Hematopoietic multipotent progenitor cell treated with erythropoietin and hydrocortisone succinate and interleukin-3 and kit ligand, for 6 days (in vitro differentiated cells): ENCODE data around the gene AGMAT.
A peak's percentile ranks its signal among the peaks of the same experiment; 100 is the strongest.

Experiments
- DNase-seq: peaks from one replicate; pipeline ENCODE4 v3.0.0-alpha.2; 2015

AGMAT gene

GRCh38 chr1:15558516-15558915, 26.3 kb downstream of the AGMAT start:
- no peak for DNase-seq

- DNase-seq = no peak
Measured at GRCh38 chr1:15557594-15557993, 27.3 kb downstream of the AGMAT start.

GRCh38 chr1:15557008-15557407, 27.8 kb downstream of the AGMAT start:
- DNase-seq = no peak

GRCh38 chr1:15550573-15550972, 34.3 kb downstream of the AGMAT start:
- no peak for DNase-seq

- no peak for DNase-seq
Measured at GRCh38 chr1:15546641-15547040, 38.2 kb downstream of the AGMAT start.

- DNase-seq = peak; percentile 78
Measured at GRCh38 chr1:15543589-15544568, 41.0 kb downstream of the AGMAT start.

GRCh38 chr1:15543251-15543588, 41.6 kb downstream of the AGMAT start:
- no peak for DNase-seq

GRCh38 chr1:15542388-15543250, 42.2 kb downstream of the AGMAT start:
- DNase-seq = no peak

- no peak for DNase-seq
Measured at GRCh38 chr1:15541231-15541792, 43.5 kb downstream of the AGMAT start.

- DNase-seq = no peak
Measured at GRCh38 chr1:15540186-15540585, 44.7 kb downstream of the AGMAT start.

GRCh38 chr1:15538771-15539170, 46.1 kb downstream of the AGMAT start:
- DNase-seq = no peak

GRCh38 chr1:15531682-15532081, 53.2 kb downstream of the AGMAT start:
- peak; percentile 12 for DNase-seq

GRCh38 chr1:15531003-15531402, 53.8 kb downstream of the AGMAT start:
- no peak for DNase-seq

- DNase-seq = peak; percentile 100
Measured at GRCh38 chr1:15526490-15527339, 58.1 kb downstream of the AGMAT start, which contains the start of gene DNAJC16. DNAJC16 (plus strand) TSS chr1:15526848; CDS start chr1:15529106, 2,258 bp downstream.

- DNase-seq = no peak
Measured at GRCh38 chr1:15526021-15526489, 58.8 kb downstream of the AGMAT start.

- no peak for DNase-seq
Measured at GRCh38 chr1:15525050-15526020, 59.5 kb downstream of the AGMAT start.

- DNase-seq = peak; percentile 99
Measured at GRCh38 chr1:15524283-15525049, 60.4 kb downstream of the AGMAT start.

GRCh38 chr1:15524021-15524282, 60.9 kb downstream of the AGMAT start, which contains the start of gene CASP9:
CASP9 (minus strand) TSS chr1:15524215; CDS start chr1:15524200, 15 bp downstream.
- no peak for DNase-seq

GRCh38 chr1:15523104-15524020, 61.5 kb downstream of the AGMAT start:
- no peak for DNase-seq
